K562 (cell line): ENCODE measurements around the gene ICAM3. TPM values are rescaled to one million over a fixed set of nuclear protein-coding genes. Genes with fewer than 3 reads are reported as not detected.

Source experiments
- CBFA2T2 ChIP-seq: fragments of 450-650 bp; conservative IDR thresholded peaks from 2 replicates; pipeline ENCODE4 v1.6.1; 2017; ENCODE audit warnings: mild to moderate bottlenecking
- ETS1 ChIP-seq: conservative IDR thresholded peaks from 2 replicates; pipeline ENCODE4 v1.6.1; 2011; ENCODE audit warnings: low read depth, mild to moderate bottlenecking, low read length; ENCODE audit not compliant: control insufficient read depth
- FOXP1 ChIP-seq: sonication (generic); formaldehyde crosslinking; IDR thresholded peaks from 2 replicates; pipeline ENCODE4 v1.8.0; 2022; ENCODE audit warnings: mild to moderate bottlenecking, missing genetic modification reagents
- GTF2A2 ChIP-seq: IDR thresholded peaks from 2 replicates; pipeline ENCODE4 v1.6.1; 2016; ENCODE audit warnings: mild to moderate bottlenecking, missing genetic modification characterization, missing compliant biosample characterization
- MLLT1 ChIP-seq, 2 experiments: fragments of 450-650 bp; IDR thresholded peaks; 2 replicates each; pipeline ENCODE4 v1.6.1; 2016
- MYC ChIP-seq, 2 experiments: fragments of 250-450 bp in 1 of 2; sonication (Bioruptor Pico) in 1 of 2; IDR thresholded peaks; 2 replicates each; pipeline versions ENCODE4 v1.5.1 to v1.6.1; 2012 to 2021; ENCODE audit warnings: low read depth in 2 of 2, borderline replicate concordance in 1 of 2, improper control_type of control experiment in 1 of 2, low read length in 1 of 2, mild to moderate bottlenecking in 1 of 2, moderate library complexity in 1 of 2
- NCOR1 ChIP-seq: fragments of 450-650 bp; IDR thresholded peaks from 2 replicates; pipeline ENCODE4 v1.6.1; 2016; ENCODE audit warnings: mild to moderate bottlenecking, moderate library complexity
- NKRF ChIP-seq: fragments of 450-650 bp; IDR thresholded peaks from 2 replicates; pipeline ENCODE4 v1.6.1; 2016; ENCODE audit warnings: borderline replicate concordance
- PHF8 ChIP-seq: fragments of 200-600 bp; sonication (generic); IDR thresholded peaks from 2 replicates; pipeline ENCODE4 v1.6.1; 2012; ENCODE audit warnings: mixed run types, mild to moderate bottlenecking, inconsistent platforms, low read length, moderate library complexity, borderline replicate concordance
- POLR3A ChIP-seq: IDR thresholded peaks from 2 replicates; pipeline ENCODE4 v1.6.1; 2011; ENCODE audit warnings: borderline replicate concordance, mild to moderate bottlenecking, moderate library complexity; ENCODE audit not compliant: insufficient read length, insufficient read depth; ENCODE audit errors: extremely low read depth
- SUPT5H ChIP-seq: fragments of 450-650 bp; IDR thresholded peaks from 2 replicates; pipeline ENCODE4 v1.6.1; 2016
- TCF3 ChIP-seq: sonication (generic); formaldehyde crosslinking; IDR thresholded peaks from 2 replicates; pipeline ENCODE4 v1.4.0; 2020; ENCODE audit warnings: mild to moderate bottlenecking, missing genetic modification reagents
- TCFL5 ChIP-seq: fragments of 250-450 bp; sonication (Bioruptor Pico); conservative IDR thresholded peaks from 2 replicates; pipeline ENCODE4 v1.6.1; 2021; ENCODE audit warnings: mild to moderate bottlenecking, moderate library complexity, matching md5 sums
- ZFP36 ChIP-seq: fragments of 150-350 bp; IDR thresholded peaks from 2 replicates; pipeline ENCODE4 v1.6.1; 2018; ENCODE audit warnings: low read length, low read depth; ENCODE audit not compliant: partially characterized antibody
- ZHX1 ChIP-seq: fragments of 150-350 bp; conservative IDR thresholded peaks from 2 replicates; pipeline ENCODE4 v1.6.1; 2014; ENCODE audit warnings: low read length
- ZKSCAN8 ChIP-seq: fragments of 200-800 bp; sonication (Bioruptor generic); IDR thresholded peaks from 2 replicates; pipeline ENCODE4 v1.6.1; 2016; ENCODE audit warnings: missing genetic modification characterization, missing compliant biosample characterization
- ZNF75A ChIP-seq: fragments of 450-650 bp; formaldehyde crosslinking; IDR thresholded peaks from 2 replicates; pipeline ENCODE4 v1.4.0; 2020; ENCODE audit warnings: mild to moderate bottlenecking
- polyA plus RNA-seq, 8 experiments: library from polyadenylated mRNA; depleted of rRNA in 4 of 8; stranded (reverse) in 5 of 8; unstranded in 3 of 8; fragments of >200 nt; fragmentation: Nextera tagmentation in 2 of 8; fragmentation: Illumina TruSeq in 1 of 8; extraction: Ambion mirVana in 2 of 8; extraction: Trizol in 1 of 8; gene quantifications; 2 replicates each; pipeline versions ENCODE4 v1.2.1 to v1.2.3, GENCODE V29; 2011 to 2014; ENCODE audit warnings: inconsistent platforms in 1 of 8, missing spikeins in 1 of 8
- total RNA-seq, 7 experiments: library from RNA; depleted of rRNA in 6 of 7; stranded (reverse); fragments of >200 nt in 6 of 7; fragmentation: Illumina TruSeq in 2 of 7; extraction: Trizol in 2 of 7; gene quantifications; 2 replicates each; pipeline versions ENCODE4 v1.2.1 to v1.2.3, GENCODE V29; 2011 to 2021; ENCODE audit warnings: low replicate concordance in 1 of 7

The ICAM3 gene
- total and polyA plus RNA-seq, 9 of the 15 experiments (the other 6 are each of a cell fraction or from before 2014, with no cell fraction given) = 6.5 to 39.5 (median 24.2) TPM

GRCh38 chr19:10286803-10287737, 52.4 kb downstream of the ICAM3 start, which contains the start of gene ICAM4 (continued):
- peak; percentile 59 for TF ChIP-seq MYC (IDR thresholded peaks at IDR 0.05; ENCODE audit: low read depth, low read length)
- TF ChIP-seq MYC (CRISPR knock-in tag; IDR thresholded peaks at IDR 0.05; ENCODE audit: borderline replicate concordance, low read depth) = peak; percentile 70; the same call in 1 of the 2 replicates
- peak; percentile 25; the same call in 1 of the 2 replicates for TF ChIP-seq TCF3 (CRISPR knock-in tag)
- peak; percentile 13; the same call in 1 of the 2 replicates for TF ChIP-seq CBFA2T2
- peak; percentile 62 for TF ChIP-seq SUPT5H
- TF ChIP-seq PHF8 = peak; percentile 64; the same call in 1 of the 2 replicates
- peak; percentile 92 for TF ChIP-seq FOXP1
- TF ChIP-seq NCOR1 = peak; percentile 60
- TF ChIP-seq ZKSCAN8 (CRISPR knock-in tag) = no peak
- TF ChIP-seq POLR3A = no peak
- TF ChIP-seq MLLT1 (IDR thresholded peaks at IDR 0.05) = peak in 1 of 2 experiments; percentile 81; a peak in 2 of 4 replicates
- no peak for TF ChIP-seq TCFL5 (CRISPR knock-in tag)
- TF ChIP-seq ETS1 = peak; percentile 66; the same call in 1 of the 2 replicates
- no peak for TF ChIP-seq GTF2A2
- peak; percentile 43 for TF ChIP-seq NKRF
- TF ChIP-seq ZHX1 = no peak
- TF ChIP-seq ZFP36 = peak; percentile 65
- 0 out of 2 replicates have a peak, but pooled peaks have one; percentile 5 for TF ChIP-seq ZNF75A (CRISPR knock-in tag)
